ENCODE measurements around the gene SERTAD3. TPM values are rescaled to one million over a fixed set of nuclear protein-coding genes. Genes with fewer than 3 reads are reported as not detected.

Gene SERTAD3
- polyA plus RNA-seq, 1 of the 3 experiments (the other 2 are of a cell fraction): 11.3 TPM

DNA sequence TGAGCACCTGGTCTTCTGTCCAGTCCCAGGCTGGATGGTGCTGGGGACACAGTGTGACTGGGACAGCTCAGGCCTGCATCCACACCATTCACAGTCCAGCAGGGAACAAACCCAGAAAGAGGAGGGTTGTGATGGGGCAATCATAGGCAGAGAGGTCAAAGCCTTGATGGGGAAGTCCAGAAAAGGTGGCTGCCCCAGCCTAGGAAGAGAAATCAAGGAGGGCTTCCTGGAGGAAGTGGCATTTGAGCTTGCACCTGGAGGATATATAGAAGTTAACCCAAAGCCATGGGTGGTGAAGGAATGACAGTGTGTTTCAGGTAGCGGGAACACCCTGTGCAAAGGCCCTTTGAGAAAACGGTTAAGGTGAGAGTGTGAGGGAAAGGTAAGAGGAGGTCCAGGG is 28.4 kb downstream of the SERTAD3 start:
- H3F3A ChIP-seq (replicated peaks; ENCODE audit: insufficient read depth): peaks cover 12% of the 10 kb centered on the region
- H3K4me3 ChIP-seq (ENCODE audit: low read depth in 2 of 2, low read length in 1 of 2): no peak overlapping the region
- H3K9ac ChIP-seq: no peak overlapping the region
- H3K27me3 ChIP-seq (ENCODE audit: insufficient read depth): no peaks in the 10 kb centered on the region
- ChIA-PET CTCF (interaction anchor here (1.1 to 2.2 kb wide), 4 partner anchors 9 to 111 kb away, joined by 3 to 7 read pairs (median 4); no protein-coding TSS in a partner anchor), POLR2A (no interaction called here)
- H3K9me3 ChIP-seq: no peaks in the 10 kb centered on the region
- no peak overlapping the region for H2AFZ ChIP-seq (ENCODE audit: low read depth)
- 93% methylated on average over 2 of the region's 2 CpGs for WGBS (ENCODE audit: low lambda C conversion rate)
- H3K79me2 ChIP-seq (ENCODE audit: insufficient read depth): no peaks in the 10 kb centered on the region
- TF ChIP-seq, protein P1, sequence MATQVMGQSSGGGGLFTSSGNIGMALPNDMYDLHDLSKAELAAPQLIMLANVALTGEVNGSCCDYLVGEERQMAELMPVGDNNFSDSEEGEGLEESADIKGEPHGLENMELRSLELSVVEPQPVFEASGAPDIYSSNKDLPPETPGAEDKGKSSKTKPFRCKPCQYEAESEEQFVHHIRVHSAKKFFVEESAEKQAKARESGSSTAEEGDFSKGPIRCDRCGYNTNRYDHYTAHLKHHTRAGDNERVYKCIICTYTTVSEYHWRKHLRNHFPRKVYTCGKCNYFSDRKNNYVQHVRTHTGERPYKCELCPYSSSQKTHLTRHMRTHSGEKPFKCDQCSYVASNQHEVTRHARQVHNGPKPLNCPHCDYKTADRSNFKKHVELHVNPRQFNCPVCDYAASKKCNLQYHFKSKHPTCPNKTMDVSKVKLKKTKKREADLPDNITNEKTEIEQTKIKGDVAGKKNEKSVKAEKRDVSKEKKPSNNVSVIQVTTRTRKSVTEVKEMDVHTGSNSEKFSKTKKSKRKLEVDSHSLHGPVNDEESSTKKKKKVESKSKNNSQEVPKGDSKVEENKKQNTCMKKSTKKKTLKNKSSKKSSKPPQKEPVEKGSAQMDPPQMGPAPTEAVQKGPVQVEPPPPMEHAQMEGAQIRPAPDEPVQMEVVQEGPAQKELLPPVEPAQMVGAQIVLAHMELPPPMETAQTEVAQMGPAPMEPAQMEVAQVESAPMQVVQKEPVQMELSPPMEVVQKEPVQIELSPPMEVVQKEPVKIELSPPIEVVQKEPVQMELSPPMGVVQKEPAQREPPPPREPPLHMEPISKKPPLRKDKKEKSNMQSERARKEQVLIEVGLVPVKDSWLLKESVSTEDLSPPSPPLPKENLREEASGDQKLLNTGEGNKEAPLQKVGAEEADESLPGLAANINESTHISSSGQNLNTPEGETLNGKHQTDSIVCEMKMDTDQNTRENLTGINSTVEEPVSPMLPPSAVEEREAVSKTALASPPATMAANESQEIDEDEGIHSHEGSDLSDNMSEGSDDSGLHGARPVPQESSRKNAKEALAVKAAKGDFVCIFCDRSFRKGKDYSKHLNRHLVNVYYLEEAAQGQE (IDR thresholded peaks at IDR 0.05; ENCODE audit: low read depth, low read length): no peak
- TF ChIP-seq TEAD4 (IDR thresholded peaks at IDR 0.05; ENCODE audit: borderline replicate concordance, insufficient read depth) (no peak), EP300 (IDR thresholded peaks at IDR 0.05; ENCODE audit: borderline replicate concordance in 1 of 2, low read depth in 1 of 2, low read length in 1 of 2) (no peak), FOXJ3 (CRISPR knock-in tag; IDR thresholded peaks at IDR 0.05) (no peak), RCOR1 (IDR thresholded peaks at IDR 0.05; ENCODE audit: low read length) (no peak), RFX5 (IDR thresholded peaks at IDR 0.05; ENCODE audit: low read length) (no peak), MXI1 (IDR thresholded peaks at IDR 0.05; ENCODE audit: low read depth, low read length) (no peak), TCF12 (IDR thresholded peaks at IDR 0.05) (no peak), YY1 (IDR thresholded peaks at IDR 0.05; ENCODE audit: low read depth) (no peak), RXRA (IDR thresholded peaks at IDR 0.05; ENCODE audit: borderline replicate concordance, low read depth) (no peak), FOSL2 (IDR thresholded peaks at IDR 0.05; ENCODE audit: borderline replicate concordance, low read depth) (no peak), MEF2A (IDR thresholded peaks at IDR 0.05; ENCODE audit: borderline replicate concordance, low read depth) (no peak), RAD21 (IDR thresholded peaks at IDR 0.05; ENCODE audit: low read length) (no peak), EZH2phosphoT487 (IDR thresholded peaks at IDR 0.05; ENCODE audit: borderline replicate concordance, low read depth) (no peak)
- TF ChIP-seq, protein P2, sequence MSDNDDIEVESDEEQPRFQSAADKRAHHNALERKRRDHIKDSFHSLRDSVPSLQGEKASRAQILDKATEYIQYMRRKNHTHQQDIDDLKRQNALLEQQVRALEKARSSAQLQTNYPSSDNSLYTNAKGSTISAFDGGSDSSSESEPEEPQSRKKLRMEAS (IDR thresholded peaks at IDR 0.05; ENCODE audit: low read depth): no peak
- TF ChIP-seq, protein P3, sequence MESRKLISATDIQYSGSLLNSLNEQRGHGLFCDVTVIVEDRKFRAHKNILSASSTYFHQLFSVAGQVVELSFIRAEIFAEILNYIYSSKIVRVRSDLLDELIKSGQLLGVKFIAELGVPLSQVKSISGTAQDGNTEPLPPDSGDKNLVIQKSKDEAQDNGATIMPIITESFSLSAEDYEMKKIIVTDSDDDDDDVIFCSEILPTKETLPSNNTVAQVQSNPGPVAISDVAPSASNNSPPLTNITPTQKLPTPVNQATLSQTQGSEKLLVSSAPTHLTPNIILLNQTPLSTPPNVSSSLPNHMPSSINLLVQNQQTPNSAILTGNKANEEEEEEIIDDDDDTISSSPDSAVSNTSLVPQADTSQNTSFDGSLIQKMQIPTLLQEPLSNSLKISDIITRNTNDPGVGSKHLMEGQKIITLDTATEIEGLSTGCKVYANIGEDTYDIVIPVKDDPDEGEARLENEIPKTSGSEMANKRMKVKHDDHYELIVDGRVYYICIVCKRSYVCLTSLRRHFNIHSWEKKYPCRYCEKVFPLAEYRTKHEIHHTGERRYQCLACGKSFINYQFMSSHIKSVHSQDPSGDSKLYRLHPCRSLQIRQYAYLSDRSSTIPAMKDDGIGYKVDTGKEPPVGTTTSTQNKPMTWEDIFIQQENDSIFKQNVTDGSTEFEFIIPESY (IDR thresholded peaks at IDR 0.05; ENCODE audit: borderline replicate concordance, low read depth): no peak
- no peak overlapping the region for H3K27ac ChIP-seq (ENCODE audit: low read depth in 2 of 2, low read length in 1 of 2)
- H4K20me1 ChIP-seq (ENCODE audit: insufficient read depth): no peaks in the 10 kb centered on the region
- no peaks in the 10 kb centered on the region; a peak in 1 of 4 replicates for H3K4me1 ChIP-seq (ENCODE audit: control insufficient read depth in 1 of 2, insufficient read depth in 2 of 2, low read depth in 1 of 2, low read length in 1 of 2)
- no peaks in the 10 kb centered on the region for H3K9me2 ChIP-seq
- H3K4me2 ChIP-seq: no peak overlapping the region
- no peaks in the 10 kb centered on the region for H3K36me3 ChIP-seq (replicated peaks in 1 of 2; ENCODE audit: control insufficient read depth in 1 of 2, insufficient read depth in 2 of 2, low read length in 1 of 2)
- no peak for DNase-seq

Data from SK-N-SH (cell line).